AG04450 (cell line): ENCODE results near the gene MTHFS. TPM values are rescaled to one million over a fixed set of nuclear protein-coding genes. Genes with fewer than 3 reads are reported as not detected.
"Not testable (repeated sequence)": the region's sequence is repeated elsewhere in the genome, so short reads cannot be mapped to it uniquely, and the experiment has no call there.

Experiments used
- CTCF ChIA-PET: fragments of 300-600, 350-600 bp; formaldehyde crosslinking; extraction: SDS; loops from one replicate; lab custom pipeline; 2022; ENCODE audit warnings: antibody characterized with exemption, inconsistent platforms; lab: Charles Lee
- POLR2A ChIA-PET: fragments of 350-600 bp; formaldehyde crosslinking; extraction: SDS; loops from one replicate; lab custom pipeline; 2021; ENCODE audit warnings: antibody characterized with exemption, inconsistent platforms; lab: Yijun Ruan, JAX
- DNase-seq: peaks from one replicate; pipeline ENCODE4 v3.0.0-alpha.2; 2011; ENCODE audit warnings: low read depth, low spot score
- H3K27ac ChIP-seq: one replicate; pipeline ENCODE4 v1.5.1; 2012; ENCODE audit warnings: low read depth, low read length, control low read depth
- H3K27me3 ChIP-seq: one replicate; pipeline ENCODE4 v1.6.0; 2012; ENCODE audit warnings: low read length; ENCODE audit not compliant: control insufficient read depth, insufficient read depth
- H3K4me3 ChIP-seq: 2 replicates; pipeline ENCODE4 v1.5.1; 2011; ENCODE audit warnings: mild to moderate bottlenecking, low read depth, low read length, control low read depth
- H3K9me3 ChIP-seq: 2 replicates; pipeline ENCODE4 v1.5.1; 2012; ENCODE audit warnings: low read length; ENCODE audit not compliant: control insufficient read depth, insufficient read depth
- polyA plus RNA-seq: library from polyadenylated mRNA; depleted of rRNA; stranded (reverse); fragments of >200 nt; gene quantifications from 2 replicates; pipeline ENCODE4 v1.2.3, GENCODE V29; 2011
- TF ChIP-seq, protein P1 (sequence below): IDR thresholded peaks from 2 replicates; pipeline ENCODE4 v1.5.1; 2011; ENCODE audit warnings: low read depth, low read length, control low read depth, inconsistent platforms

Gene MTHFS
- polyA plus RNA-seq, 1 experiment, result 20.0 TPM

- ChIA-PET POLR2A (no interaction called here), CTCF (no interaction called here)
- TF ChIP-seq, protein P1, sequence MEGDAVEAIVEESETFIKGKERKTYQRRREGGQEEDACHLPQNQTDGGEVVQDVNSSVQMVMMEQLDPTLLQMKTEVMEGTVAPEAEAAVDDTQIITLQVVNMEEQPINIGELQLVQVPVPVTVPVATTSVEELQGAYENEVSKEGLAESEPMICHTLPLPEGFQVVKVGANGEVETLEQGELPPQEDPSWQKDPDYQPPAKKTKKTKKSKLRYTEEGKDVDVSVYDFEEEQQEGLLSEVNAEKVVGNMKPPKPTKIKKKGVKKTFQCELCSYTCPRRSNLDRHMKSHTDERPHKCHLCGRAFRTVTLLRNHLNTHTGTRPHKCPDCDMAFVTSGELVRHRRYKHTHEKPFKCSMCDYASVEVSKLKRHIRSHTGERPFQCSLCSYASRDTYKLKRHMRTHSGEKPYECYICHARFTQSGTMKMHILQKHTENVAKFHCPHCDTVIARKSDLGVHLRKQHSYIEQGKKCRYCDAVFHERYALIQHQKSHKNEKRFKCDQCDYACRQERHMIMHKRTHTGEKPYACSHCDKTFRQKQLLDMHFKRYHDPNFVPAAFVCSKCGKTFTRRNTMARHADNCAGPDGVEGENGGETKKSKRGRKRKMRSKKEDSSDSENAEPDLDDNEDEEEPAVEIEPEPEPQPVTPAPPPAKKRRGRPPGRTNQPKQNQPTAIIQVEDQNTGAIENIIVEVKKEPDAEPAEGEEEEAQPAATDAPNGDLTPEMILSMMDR, result no peak
- no peak overlapping the region for H3K27ac ChIP-seq
- peaks cover 5% of the 10 kb centered on the region; the same call in 1 of the 2 replicates for H3K9me3 ChIP-seq
- H3K4me3 ChIP-seq, result no peak overlapping the region
- DNase-seq, result no peak
- H3K27me3 ChIP-seq, result peaks cover 4% of the 10 kb centered on the region
These were observed 33.7 kb upstream of the MTHFS start for GRCh38 chr15:79930516-79930915.

DNA sequence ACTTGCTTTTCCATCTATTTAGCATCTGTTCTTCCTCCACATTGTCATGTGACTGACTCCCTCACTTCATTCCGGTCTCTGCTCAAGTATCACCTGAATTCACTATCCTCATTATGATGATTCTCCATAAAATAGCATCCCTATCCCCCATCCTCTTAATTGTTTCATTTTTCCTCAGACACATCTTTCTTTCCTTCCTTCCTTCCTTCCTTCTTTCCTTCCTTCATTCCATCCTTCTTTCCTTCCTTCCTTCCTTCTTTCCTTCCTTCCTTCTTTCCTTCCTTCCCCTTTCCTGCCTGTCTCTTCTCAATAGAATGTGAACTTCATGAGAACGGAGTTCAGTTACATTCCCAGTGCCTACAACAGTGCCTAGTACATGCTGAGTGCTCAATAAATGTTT is 32.6 kb upstream of the MTHFS start:
- H3K27ac ChIP-seq, result no peak overlapping the region
- POLR2A ChIA-PET, result no interaction called here
- TF ChIP-seq, protein P1, result no peak
- no peak overlapping the region for H3K4me3 ChIP-seq
- CTCF ChIA-PET, result no interaction called here
- H3K27me3 ChIP-seq, result peaks cover 4% of the 10 kb centered on the region
- DNase-seq, result no peak
- H3K9me3 ChIP-seq, result peaks cover 11% of the 10 kb centered on the region; the same call in 1 of the 2 replicates

DNA sequence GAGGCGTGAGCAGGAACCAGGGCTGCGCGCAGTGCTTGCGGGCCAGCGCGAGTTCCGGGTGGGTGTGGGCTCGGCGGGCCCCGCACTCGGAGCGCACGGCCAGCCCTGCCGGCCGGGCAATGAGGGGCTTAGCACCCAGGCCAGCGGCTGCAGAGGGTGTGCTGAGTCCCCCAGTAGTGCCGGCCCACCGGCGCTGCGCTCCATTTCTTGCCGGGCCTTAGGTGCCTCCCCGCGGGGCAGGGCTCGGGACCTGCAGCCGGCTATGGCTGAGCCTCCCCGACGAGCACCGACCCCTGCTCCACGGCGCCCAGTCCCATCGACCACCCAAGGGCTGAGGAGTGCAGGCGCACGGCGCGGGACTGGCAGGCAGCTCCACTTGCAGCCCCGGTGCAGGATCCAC is 29.3 kb upstream of the MTHFS start:
- DNase-seq, H3K27ac ChIP-seq, POLR2A ChIA-PET, CTCF ChIA-PET, H3K4me3 ChIP-seq, H3K27me3 ChIP-seq: not testable (repeated sequence)
- peaks cover 22% of the 10 kb centered on the region for H3K9me3 ChIP-seq

DNA sequence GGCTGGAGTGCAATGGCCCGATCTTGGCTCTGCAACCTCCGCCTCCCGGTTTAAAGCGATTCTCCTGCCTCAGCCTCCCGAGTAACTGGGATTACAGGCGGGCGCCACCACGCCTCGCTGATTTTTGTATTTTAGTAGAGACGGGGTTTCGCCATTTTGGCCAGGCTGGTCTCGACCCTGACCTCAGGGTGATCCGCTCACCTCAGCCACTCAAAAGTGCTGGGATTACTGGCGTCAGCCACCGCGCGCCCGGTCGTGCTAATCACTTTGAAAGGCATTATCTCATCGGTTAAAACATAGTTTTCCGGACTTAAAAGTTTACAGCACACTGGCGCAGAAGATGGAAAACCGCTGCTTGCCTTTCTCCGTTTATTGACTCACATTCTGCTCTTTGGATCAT is 27.6 kb upstream of the MTHFS start:
- Histone ChIP-seq H3K27me3 (peaks cover under 1% of the 10 kb centered on the region), H3K9me3 (peaks cover 36% of the 10 kb centered on the region), H3K27ac (peak overlapping the region; percentile 90), H3K4me3 (peak overlapping the region; percentile 88)
- POLR2A ChIA-PET, result no interaction called here
- no peak for DNase-seq
- TF ChIP-seq, protein P1, result no peak
- CTCF ChIA-PET, result no interaction called here

DNA sequence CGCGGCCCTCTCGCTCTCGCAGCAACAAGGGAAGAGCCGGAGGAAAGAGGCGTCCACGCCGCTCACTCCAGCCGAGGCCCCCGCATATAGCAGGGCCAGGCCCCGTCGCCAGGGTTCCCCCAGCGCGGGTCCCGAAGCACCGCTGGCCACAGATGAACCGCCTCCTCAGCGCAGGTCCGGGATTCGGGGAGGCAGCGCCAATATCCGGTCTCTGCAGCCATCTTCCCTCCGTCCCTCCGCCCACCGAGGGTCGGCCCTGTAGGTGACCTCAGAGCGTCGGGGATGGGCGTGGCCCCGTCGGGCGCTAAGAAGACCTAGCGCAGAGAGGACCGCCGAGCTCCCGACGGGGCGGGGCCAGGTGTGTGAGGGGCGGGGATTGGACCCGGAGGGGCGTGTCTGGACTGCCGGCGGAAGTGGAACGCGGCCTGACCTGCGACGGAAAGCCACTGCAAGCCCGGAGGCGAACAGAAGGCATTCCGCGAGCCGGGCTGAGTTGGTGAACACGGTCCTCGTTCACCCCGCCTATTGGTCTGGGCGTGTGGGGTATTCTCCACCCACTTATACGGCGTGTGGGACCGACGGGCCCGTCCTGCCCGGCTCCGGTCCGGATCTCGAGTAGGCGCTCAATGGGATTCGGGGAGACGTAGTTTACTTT is 26.8 kb upstream of the MTHFS start:
- peak; percentile 81 for DNase-seq
- H3K9me3 ChIP-seq, result peaks cover 42% of the 10 kb centered on the region
- H3K4me3 ChIP-seq, result peak overlapping the region; percentile 88
- TF ChIP-seq, protein P1, result no peak
- peak overlapping the region; percentile 90 for H3K27ac ChIP-seq
- ChIA-PET POLR2A (interaction anchor here (0.6 to 1.7 kb wide), 16 partner anchors 9 to 237 kb away, joined by 3 to 6 read pairs (median 4); partner anchors contain the start of genes BCL2A1 and MTHFS), CTCF (interaction anchor here (1.6 to 3.4 kb wide), 4 partner anchors 25 to 70 kb away, joined by 3 to 26 read pairs (median 14); partner anchors contain the start of gene MTHFS)
- no peaks in the 10 kb centered on the region for H3K27me3 ChIP-seq
